HG03521 (cell line): ENCODE measurements around the gene STIM1.
"Not testable (repeated sequence)": the region's sequence is repeated elsewhere in the genome, so short reads cannot be mapped to it uniquely, and the experiment has no call there.

Source experiments
- ATAC-seq: cut with Tn5 transposase; IDR thresholded peaks from one replicate; pipeline ENCODE4 v1.9.1; 2021; ENCODE audit warnings: mild to moderate bottlenecking, moderate library complexity; ENCODE audit not compliant: unreplicated experiment

STIM1 gene

DNA sequence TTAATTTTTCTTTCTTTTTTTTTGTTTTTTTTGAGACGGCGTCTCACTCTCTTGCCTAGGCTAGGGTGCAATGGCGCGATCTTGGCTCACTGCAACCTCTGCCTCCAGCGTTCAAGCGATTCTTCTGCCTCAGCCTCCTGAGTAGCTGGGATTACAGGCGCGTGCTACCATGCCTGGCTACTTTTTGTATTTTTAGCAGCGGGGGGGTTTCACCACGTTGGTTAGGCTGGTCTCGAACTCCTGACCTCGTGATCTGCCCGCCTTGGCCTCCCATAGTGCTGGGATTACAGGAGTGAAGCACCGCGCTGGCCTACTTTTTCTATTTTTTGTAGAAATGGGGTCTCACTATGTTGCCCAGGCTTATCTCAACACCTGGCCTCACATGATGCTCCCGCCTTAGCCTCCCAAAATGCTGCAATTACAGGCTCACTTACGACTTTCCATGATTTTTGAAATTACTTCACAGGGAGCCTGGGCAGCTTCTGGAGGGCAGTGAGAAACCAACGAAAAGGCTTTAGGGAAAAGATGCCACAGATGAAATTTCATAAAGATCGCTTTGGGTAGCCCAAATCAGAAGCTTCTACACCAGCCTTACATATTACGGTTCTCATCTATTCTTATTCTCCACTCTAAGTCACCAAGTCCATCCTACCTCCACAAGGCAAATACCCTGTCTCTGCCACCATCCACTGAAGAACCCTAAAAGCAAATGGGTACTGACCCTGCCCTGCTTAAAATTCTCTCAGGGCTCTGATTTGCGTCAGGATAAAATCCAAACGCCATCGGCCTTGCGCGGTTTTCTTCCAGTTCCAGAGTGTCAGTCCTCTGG, 238.3 kb downstream of the STIM1 start:
- ATAC-seq, result no peak

DNA sequence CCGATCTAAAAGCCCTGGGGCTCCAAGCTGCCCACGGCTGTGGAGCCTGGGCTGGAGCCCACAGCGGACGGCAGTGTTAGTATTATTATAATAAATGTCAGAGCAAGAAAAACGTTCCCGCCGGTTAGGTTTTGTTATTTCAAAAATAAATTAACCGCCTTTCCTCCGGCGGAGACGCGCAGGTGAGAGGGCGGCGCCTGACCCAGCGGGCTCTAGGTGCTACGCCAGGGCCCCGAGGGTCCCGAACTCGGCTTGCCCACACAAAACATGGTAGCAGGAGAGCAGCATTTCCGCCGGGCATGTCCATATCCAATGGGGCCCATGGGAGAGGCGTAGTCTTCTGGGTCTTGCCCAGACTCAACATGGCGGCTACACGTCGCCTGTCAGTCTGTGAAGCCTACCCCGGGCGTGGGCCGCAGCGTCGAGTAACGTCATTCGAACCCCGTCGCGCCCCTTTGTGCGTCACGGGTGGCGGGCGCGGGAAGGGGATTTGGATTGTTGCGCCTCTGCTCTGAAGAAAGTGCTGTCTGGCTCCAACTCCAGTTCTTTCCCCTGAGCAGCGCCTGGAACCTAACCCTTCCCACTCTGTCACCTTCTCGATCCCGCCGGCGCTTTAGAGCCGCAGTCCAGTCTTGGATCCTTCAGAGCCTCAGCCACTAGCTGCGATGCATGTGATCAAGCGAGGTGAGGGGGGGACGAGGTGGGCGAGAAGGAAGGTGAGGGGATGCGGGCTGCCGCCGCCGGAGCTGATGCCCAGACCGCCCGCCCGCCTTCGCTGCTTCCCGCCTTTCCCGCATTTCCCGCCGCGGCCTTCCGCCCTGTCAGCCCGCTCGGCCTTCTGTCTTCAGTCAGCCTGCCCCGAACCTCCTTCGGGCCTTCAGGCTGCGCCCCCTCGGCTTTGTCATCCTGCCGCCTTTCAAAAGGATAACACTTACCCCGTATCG, 239.2 kb downstream of the STIM1 start, which contains the start of gene RRM1:
TSS of gene RRM1 (plus strand) at position 452 of the 944 bp plus-strand sequence. CDS start at position 666, 214 bp downstream.
- ATAC-seq, result peak; percentile 90

GRCh38 chr11:4095509-4096230, 240.2 kb downstream of the STIM1 start:
- ATAC-seq, result no peak

- no peak for ATAC-seq
Observed at GRCh38 chr11:4098026-4098621, 242.7 kb downstream of the STIM1 start.

GRCh38 chr11:4102711-4103110, 247.2 kb downstream of the STIM1 start:
- no peak for ATAC-seq

DNA sequence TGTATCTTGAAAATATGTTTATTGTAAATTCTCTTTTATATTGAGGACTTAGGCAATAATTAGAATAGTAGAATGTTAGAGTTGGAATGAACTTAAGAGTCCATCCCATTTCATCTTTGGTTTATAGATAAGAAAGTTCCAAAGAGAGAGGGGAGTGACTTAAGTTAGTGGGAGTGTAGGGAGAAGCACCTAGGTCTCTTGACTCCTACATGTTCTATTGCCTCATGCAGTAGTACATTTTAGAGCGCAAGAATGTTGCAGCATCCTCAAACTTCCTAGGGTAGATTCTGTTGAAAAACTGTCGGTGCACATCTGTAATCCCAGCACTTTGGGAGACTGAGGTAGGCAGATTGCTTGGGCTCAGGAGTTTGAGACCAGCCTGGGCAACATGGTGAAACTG, 247.8 kb downstream of the STIM1 start:
- ATAC-seq, result no peak

GRCh38 chr11:4105916-4106315, 250.5 kb downstream of the STIM1 start:
- ATAC-seq, result no peak

DNA sequence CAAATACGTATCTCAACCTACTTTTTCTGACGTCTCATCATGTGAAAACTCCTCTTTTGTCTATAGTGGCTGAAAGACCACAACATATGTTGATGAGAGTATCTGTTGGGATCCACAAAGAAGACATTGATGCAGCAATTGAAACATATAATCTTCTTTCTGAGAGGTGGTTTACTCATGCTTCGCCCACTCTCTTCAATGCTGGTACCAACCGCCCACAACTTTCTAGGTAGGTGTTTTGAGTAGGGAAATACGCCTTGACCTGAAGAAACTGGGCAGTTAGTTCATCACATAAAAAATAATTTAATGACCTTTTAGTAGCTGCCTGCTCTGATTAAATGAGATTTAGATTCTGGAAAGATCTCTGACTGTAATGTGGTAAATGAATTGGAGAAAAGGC, 256.4 kb downstream of the STIM1 start:
- ATAC-seq, result no peak

DNA sequence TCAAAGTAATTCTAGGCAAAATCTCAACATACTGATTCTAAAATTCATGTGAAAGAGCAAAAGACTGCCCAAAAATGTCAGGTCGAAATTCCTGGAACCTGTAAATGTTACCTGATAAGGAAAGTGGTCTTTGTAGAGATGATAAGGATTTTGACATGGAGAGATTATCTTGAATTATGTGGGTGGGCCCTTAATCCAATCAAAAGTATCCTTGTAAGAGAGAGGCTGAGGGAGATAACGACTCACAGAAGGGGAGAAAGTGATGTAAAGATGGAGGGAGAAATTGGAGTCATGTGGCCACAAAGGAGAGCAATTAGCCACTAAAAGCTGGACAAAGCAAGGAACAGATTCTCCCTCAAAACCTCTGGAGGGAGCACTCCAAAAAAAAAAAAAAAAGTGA, 259.7 kb downstream of the STIM1 start:
- no peak for ATAC-seq

DNA sequence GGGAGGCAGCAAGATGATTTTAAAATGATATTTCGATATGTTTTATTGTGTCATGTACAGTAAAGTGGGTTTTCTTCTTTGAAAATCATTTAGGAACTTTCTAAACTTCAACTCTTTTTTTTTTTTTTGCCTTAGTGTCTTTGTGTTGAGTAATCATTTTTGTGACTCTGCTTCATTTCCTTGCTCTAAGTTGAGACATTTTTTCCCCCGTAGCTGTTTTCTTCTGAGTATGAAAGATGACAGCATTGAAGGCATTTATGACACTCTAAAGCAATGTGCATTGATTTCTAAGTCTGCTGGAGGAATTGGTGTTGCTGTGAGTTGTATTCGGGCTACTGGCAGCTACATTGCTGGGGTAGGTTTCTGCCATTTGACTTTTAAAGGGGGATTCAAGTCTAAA, 262.6 kb downstream of the STIM1 start:
- no peak for ATAC-seq

DNA sequence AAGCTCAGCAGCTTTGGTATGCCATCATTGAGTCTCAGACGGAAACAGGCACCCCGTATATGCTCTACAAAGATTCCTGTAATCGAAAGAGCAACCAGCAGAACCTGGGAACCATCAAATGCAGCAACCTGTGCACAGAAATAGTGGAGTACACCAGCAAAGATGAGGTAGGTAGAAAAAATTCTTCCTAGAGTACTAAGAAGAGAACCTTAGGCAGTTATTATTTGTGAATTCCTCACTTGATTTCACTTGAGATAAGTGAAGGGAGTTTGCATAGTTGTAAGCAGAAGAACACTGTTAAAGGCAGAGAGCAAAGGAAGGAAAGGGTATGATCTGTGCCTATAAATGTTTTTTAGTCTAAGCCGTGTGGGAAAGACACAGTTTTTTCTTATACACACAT, 267.8 kb downstream of the STIM1 start:
- ATAC-seq, result no peak

DNA sequence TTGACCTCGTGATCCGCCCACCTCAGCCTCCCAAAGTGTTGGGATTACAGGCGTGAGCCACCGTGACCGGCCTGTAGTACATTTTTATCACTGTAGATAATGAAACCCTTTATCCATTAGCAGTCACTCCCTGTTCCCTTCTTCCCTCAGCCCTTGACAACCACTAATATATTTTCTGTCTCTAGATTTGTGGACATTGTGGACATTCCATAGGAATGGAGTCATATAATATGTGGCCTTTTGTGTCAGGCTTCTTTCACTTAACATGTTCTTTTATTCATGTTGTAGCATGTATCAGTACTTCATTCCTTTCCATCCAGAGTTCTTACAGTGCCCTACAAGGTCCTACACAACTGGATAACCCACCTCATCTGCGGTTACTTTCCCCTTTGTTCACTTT, 269.7 kb downstream of the STIM1 start:
- no peak for ATAC-seq

DNA sequence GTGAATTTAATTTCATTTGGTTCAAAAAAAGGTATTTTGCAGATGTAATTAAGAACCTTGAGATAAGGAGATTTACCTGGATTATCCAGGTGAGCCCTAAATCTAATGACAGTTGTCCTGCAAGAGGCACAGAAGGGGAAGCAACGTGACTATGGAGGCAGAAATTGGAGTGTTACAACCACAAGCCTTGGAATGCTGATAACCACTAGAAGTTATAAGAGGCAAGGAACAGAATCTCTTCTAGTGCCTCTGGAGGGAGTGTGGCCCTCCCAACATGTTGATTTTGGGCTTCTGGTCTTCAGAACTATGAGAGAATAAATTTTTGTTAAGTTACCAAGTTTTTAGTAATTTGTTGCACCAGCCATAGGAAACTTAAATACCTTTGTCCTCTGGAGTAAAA, 271.9 kb downstream of the STIM1 start:
- no peak for ATAC-seq

- ATAC-seq, result not testable (repeated sequence)
Observed at GRCh38 chr11:4130219-4130618, 274.8 kb downstream of the STIM1 start.

DNA sequence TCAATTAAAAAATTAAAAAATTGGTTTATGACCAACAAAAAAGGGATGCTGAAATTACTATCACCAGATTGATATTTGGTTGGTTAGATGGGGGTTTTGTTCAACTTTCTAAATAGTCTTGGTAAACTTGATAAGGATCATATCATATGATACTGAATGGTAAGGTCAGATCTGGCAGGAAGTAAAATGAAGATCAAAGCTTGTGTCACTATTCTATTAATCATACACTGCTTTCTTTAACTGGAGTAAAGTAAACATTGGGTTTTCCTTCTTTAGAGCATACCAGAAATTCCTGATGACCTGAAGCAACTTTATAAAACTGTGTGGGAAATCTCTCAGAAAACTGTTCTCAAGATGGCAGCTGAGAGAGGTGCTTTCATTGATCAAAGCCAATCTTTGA, 279.3 kb downstream of the STIM1 start:
- no peak for ATAC-seq

GRCh38 chr11:4138497-4138896, 283.0 kb downstream of the STIM1 start:
- no peak for ATAC-seq

- no peak for ATAC-seq
Observed at GRCh38 chr11:4140067-4140636, 284.7 kb downstream of the STIM1 start.
